WTC11 (cell line): Measurements from ENCODE around the gene PRND.

Experiments
- ESRRA ChIP-seq: sonication (generic); formaldehyde crosslinking; IDR thresholded peaks from 2 replicates; pipeline ENCODE4 v1.8.1; 2022; ENCODE audit warnings: mild to moderate bottlenecking, missing genetic modification reagents, borderline replicate concordance
- GRHL2 ChIP-seq: fragments of 250-450 bp; sonication (Bioruptor Pico); IDR thresholded peaks from 2 replicates; pipeline ENCODE4 v1.8.0; 2022; ENCODE audit warnings: mild to moderate bottlenecking, moderate library complexity; ENCODE audit not compliant: insufficient replicate concordance, severe bottlenecking
- TF ChIP-seq, protein P1 (sequence below): sonication (generic); formaldehyde crosslinking; IDR thresholded peaks from 2 replicates; pipeline ENCODE4 v1.8.0; 2022; ENCODE audit warnings: mild to moderate bottlenecking, missing genetic modification reagents

DNA sequence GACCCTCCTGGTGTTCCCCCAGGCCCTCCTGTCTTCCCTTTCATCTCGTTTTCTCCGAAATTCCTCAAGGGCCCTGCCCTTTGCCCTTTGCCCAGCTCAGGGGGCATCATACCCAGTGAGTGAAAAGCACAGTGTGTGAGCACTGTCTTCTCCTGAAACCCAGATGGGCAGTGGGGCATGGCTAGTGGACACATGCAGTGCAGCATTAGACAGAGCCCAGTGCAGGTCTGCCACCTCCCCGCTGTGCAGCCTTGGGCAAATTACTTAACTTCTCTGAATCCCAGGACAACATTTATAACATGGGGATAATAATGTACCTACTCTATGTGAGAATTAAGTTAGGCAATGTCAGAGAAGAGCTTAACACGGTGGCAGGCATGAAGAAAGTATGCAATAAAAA, 1.3 kb downstream of the PRND start:
- TF ChIP-seq ESRRA (CRISPR knock-in tag), result no peak
- TF ChIP-seq, protein P1, sequence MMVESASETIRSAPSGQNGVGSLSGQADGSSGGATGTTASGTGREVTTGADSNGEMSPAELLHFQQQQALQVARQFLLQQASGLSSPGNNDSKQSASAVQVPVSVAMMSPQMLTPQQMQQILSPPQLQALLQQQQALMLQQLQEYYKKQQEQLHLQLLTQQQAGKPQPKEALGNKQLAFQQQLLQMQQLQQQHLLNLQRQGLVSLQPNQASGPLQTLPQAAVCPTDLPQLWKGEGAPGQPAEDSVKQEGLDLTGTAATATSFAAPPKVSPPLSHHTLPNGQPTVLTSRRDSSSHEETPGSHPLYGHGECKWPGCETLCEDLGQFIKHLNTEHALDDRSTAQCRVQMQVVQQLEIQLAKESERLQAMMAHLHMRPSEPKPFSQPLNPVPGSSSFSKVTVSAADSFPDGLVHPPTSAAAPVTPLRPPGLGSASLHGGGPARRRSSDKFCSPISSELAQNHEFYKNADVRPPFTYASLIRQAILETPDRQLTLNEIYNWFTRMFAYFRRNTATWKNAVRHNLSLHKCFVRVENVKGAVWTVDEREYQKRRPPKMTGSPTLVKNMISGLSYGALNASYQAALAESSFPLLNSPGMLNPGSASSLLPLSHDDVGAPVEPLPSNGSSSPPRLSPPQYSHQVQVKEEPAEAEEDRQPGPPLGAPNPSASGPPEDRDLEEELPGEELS, result no peak
- no peak for TF ChIP-seq GRHL2 (CRISPR knock-in tag)
